NCI-H446 (cell line): ENCODE results near the gene OR2D2.
"Not testable (repeated sequence)": the region's sequence is repeated elsewhere in the genome, so short reads cannot be mapped to it uniquely, and the experiment has no call there.

Source experiments
- DNase-seq, 2 experiments: peaks; one replicate each; lab custom pipeline; 2025; lab: John Stamatoyannopoulos, UW

The OR2D2 gene, protein sequence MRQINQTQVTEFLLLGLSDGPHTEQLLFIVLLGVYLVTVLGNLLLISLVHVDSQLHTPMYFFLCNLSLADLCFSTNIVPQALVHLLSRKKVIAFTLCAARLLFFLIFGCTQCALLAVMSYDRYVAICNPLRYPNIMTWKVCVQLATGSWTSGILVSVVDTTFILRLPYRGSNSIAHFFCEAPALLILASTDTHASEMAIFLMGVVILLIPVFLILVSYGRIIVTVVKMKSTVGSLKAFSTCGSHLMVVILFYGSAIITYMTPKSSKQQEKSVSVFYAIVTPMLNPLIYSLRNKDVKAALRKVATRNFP

DNA sequence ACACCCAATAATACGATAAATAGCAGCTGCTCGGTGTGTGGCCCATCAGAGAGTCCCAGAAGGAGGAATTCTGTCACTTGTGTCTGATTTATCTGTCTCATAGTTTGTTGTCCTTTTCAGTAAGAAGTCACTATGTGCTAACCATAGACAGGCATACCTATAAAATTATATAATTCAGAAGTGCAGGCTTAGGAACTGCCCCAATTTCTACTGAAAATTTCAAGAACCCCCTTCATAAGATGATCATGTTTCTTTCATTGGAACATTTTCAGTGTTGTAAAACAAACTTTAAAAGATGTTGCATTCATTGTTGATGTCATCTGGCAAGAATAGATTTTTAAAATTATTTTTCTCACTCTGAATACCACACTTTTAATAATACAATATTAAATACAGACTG is at the start of gene OR2D2:
TSS of gene OR2D2 (minus strand) at position 101 of the 400 bp plus-strand sequence. CDS start at position 101, 0 bp downstream.
- no peak for DNase-seq

DNA sequence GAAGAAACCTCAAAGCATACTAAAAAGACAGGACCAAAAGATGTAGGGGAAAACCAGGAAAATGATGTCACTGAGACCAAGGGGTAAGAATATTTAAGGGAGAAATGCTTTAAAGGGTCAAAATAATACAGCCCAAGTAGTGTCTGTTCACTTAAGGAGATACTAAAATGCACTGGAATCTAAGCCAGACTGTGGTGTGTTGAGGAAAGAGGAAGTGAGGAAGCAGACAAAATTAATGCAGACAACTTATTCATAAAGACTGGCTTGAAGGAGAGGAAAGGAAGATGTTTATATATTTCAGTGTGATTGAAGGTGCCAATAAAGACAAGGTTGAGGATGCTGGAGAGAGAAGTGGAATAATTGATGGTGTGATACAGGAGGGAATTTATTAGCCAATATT is 49.7 kb upstream of the OR2D2 start:
- DNase-seq: no peak

DNA sequence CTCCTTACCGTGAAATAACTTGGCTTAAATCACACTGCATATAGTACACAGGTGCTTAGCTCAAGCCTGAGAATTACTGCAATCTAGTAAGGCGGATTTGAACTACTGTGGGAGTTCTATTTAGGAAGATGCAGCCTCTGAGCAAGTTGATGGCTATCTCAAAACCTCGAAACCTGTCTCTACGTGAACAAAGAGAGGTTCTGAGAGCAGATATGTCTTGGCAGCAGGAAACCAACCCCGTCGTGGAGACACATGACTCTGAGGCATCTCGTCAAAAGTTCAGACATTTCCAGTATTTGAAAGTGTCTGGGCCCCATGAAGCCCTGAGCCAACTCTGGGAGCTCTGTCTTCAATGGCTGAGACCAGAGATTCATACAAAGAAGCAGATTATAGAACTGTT is 39.8 kb upstream of the OR2D2 start:
- DNase-seq: no peak

DNA sequence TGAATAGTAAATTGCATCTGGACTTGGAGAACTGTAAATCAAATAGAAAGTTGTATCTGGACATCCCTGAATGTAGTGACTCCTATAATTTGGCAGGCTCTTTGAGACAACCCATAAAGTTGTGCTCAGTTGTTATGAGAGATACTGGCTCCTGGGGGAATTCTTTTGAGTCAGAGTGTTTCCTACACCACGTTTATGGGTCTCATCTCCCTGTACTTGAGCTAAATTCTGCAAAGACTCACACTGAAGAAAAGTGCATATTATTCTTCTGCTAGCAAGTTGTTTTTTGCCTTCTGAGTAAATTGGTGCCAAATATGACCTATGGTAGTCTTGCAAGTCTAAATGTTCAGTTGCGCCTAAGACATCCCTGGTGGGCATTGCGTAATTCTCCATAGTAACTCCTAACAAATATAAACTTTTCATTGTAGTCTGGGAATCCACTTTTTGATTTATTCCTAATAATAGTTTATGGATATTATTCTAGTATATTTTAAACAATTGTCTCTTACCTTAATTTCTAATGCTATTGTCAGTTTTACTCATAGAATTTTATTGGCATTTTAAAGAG is 38.9 kb upstream of the OR2D2 start:
- no peak for DNase-seq

DNA sequence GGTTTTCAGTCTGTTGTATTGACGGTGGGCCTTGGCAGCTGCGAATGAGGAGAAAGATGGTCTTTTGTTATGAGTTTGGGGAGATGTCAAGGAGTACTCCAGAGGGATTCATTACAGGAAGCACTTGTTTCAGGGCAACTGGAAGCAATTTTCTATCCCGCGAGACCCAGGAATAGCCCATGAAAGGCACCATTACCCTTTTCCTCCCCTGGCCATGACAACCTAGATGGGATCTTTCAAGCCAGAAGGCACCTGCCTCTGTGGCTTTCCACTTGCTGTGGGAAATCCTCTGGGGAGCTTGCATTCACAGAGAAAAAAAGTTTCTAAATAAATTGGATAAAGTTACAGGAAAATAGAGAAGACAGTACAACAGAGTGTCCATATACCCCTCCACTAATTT is 36.6 kb upstream of the OR2D2 start:
- no peak for DNase-seq

DNA sequence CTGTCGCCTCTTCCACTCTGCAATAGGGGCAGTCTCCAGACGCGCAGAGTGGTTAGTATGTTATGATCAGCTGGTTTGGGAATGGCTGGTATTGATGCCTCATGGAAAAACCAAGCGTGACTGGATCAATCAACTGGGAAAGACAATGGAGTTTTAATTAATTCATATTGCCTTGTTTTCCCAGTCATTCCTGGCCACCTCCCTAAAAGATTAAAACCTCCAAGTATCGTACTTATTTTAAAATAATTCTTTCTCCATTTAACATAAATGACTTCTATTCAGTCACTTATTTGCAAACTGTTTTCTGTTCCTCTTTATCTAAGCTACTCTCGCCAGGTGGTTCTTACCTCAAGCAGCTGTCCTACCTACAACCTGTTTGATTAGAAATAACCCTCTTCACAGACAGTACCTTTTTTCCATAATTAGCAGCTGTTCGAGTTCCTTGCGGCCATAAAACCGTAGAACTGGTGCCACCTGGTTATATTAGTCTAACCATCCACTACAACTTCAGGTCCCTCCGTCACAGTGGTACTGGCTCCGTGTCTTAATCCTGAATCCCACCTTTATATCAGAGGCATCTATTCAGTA is 34.8 kb upstream of the OR2D2 start:
- no peak for DNase-seq

DNA sequence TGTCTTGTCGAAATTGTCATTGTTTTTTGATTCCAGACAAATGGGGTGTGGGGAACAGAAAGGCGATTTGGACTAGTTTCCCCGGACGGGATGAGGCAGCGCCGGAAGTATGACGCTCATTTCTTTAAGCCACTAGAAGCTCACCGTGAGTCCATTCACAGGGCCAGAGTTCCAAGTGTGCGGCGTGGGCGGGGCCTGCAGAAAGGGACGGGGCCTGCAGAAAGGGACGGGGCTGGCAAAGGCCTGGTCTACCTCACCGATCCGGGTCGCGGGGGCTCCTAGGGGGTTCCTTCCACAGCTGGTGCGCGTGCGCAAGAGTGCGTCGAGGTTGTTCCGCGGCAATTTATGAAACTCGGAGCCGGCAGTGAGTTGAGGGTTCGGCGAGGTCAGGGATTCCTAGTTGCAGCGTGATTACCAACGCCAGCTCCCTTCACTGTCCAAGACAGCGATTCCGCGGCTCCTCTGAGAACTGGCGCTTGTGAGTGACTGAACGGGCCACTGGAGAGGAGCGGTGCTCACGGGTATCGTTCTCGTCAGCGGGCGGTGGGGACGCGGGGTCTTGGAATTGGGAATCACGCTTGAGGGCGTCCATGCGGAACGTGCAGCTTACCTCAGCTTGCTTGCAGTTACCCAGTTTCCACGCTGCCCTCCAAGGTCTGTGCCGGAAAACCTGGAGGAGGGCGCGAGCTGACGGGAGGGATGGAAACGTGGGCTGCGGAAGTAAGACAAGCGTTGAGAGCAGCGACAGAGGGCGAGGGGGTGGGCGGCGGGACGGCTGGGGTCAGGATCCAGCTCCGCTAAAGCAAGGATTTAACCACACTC is 34.1 kb upstream of the OR2D2 start, which contains the start of gene ZNF215:
TSS of gene ZNF215 (plus strand) at position 219 of the 822 bp plus-strand sequence. CDS start 5,847 bp downstream, outside the sequence.
- DNase-seq: no peak

DNA sequence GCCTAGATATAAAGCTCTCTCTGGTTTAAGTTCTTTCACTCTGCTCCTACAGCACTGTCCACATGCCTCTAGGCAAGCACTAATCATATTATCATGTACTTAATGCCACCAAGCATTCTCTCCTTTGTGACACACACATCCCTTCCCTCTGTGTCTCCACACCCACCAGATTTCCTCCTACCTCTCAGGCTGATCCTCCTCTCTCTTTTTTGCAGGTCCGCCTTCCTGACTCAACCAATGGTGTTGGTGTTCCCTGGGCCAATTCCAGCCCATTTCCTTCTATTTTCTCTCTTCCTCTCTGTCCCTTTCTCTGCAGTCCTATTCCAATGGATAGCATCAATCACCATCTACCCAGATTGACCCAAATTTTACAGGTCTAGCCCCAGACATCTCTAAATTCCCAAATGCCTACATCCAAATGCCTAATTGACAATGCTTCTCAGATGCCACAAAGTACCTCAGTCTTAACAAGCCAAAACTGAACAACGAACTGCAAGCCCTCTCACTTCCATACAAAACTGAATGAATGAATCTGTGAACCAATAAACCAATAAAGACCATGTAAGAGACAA is 33.4 kb upstream of the OR2D2 start:
- no peak for DNase-seq

DNA sequence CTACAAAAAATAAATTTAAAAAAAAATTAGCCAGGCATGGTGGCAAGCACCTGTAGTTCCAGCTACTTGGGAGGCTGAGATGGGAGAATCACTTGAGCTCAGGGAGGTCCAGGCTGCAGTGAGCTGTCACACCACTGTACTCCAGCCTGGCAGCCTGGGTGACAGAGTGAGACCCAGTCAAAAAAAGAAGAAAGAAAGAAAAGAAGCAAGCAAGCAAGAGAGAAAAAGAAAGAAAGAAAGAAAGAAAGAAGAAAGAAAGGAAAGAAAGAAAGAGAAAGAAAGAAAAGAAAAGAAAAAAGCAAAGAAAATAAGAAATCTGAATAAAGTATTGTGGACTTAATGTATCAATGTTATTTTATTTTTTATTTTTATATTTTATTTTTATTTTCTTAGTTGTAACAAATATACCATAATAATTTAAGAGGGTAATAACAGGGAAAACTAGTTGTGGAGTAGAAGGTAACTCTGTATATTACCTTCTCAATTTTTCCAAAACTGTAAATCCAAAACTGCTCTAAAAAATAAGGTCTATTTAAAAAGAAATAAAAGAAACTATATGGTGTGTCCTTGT is 32.8 kb upstream of the OR2D2 start:
- DNase-seq: no peak

DNA sequence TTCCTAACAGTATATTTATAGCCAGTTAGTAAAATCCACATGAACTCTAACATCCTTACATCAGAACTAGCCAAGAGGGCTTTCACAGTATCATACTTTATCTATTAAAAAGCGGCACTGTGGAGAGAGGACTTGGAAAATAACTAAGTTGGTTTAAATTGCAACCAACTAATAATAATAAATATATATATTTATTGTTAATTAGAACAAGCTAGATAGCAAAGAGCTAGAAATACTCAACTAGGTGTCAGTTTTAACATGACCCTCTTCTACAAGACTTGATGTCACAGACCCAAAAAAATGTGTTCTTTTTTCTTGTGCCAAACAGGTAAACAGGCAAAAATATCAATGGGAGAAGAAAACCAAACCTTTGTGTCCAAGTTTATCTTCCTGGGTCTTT is 28.4 kb upstream of the OR2D2 start, which contains the start of gene OR2D3:
TSS of gene OR2D3 (plus strand) at position 301 of the 400 bp plus-strand sequence. CDS start at position 301, 0 bp downstream.
- no peak for DNase-seq

DNA sequence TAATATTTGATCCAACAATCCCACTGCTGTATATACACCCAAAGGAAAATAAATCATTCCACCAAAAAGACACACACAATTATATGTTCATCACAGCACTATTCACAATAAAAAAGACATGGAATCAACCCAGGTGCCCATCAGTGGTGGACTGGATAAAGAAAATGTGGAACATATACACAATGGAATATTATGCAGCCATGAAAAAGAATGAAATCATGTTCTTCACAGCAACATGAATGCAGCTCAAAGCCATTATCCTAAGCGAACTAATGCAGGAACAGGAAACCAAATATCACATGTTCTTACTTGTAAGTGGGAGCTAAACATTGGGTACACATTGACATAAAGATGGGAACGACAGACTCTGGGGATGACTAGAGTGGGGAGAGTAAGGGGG is 27.4 kb upstream of the OR2D2 start:
- DNase-seq: no peak

DNA sequence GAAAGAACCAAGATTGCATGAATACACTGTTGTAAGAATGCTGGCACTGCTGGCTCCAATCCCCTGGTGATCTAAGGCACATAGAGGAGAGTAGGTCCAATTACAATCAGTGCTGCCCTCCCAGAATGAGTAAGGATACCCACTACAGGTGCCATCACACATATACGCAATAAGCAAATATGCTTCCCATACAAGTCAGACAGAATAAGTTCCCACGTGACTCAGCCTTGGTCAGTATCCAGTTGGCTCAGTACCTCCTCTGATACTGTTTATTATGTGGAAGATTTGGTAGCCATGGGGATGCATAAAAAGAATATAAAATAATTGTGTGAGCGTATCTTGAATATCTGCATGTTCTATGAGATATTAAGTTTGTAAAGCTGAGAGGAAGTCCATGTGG is 19.6 kb upstream of the OR2D2 start:
- peak in 1 of 2 experiments; percentile 1 for DNase-seq

DNA sequence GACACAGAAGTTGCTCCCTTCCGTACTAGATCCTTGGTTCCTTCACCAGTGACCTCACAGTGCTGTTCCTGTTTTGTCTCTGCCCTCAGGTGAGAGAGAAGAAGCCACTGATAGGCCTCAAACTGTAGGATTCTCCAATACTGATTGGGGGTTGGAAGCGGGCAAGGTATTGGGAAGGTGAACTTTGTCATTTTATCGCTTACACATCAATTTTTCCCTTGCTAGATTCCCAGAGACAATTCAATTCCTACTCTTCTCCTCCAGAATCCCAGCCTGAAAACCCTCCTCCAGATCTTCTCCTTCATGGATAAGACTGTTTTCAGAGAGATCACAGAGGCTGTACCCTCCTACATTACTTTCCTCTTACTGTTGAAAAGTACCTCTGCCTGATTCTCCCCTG is 19.1 kb upstream of the OR2D2 start:
- DNase-seq: no peak

DNA sequence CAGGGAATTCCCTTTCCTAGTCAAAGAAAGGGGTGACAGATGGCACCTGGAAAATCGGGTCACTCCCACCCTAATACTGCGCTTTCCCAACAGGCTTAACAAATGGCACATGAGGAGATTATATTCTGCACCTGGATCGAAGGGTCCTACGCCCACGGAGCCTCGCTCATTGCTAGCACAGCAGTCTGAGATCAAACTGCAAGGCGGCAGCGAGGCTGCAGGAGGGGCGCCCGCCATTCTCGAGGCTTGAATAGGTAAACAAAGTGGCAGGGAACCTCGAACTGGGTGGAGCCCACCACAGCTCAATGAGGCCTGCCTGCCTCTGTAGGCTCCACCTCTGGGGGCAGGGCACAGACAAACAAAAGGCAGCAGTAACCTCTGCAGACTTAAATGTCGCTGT is 12.5 kb upstream of the OR2D2 start:
- not testable (repeated sequence) for DNase-seq

DNA sequence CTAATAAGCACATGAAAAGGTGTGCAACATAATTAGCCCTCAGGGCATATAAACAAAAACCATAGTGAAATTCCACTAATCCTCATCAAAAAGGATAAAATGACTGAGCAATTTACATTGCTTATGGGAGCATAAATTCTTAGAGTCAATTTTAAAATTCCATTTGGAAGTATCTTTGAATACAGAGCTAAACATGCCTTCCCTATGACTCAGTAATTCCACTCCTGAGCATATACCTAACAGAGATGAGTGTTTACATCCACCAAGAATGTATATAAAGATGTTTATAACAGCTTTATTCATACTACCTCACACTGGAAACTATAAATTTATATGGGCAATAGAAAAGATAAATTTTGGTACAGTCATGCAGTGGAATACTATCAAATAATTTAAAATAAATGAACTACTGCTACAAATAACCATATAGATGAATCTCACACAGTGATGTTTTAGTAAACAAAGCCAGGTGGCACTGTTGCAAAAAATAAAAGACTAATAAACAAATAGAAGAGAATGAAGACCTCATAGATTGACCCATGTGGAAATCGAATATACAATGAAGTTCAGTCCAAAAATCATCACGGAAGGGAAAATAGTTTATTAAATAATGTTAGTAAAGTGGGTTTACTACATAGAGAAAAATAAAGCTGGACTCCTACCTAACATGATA is 8.2 kb upstream of the OR2D2 start:
- DNase-seq: no peak

DNA sequence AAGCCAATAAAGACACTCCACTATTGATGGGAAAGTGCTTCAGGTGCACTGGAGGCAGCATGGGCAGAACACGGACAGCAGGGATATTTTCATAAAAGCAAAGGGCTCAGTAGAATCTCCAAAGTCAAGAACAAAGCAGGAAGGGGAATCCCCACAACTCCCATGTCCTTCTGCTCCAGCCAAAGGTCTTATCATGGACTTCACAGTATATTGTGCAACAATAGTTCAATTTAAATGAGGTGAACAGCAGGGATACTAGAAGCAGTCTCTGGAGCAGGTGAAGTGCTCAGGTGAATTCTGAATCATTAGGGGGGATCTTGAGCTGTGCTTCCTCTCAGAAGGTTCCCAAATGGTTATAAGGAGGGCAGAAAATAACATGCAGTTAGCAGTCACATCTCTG is 6.6 kb upstream of the OR2D2 start:
- DNase-seq: no peak

DNA sequence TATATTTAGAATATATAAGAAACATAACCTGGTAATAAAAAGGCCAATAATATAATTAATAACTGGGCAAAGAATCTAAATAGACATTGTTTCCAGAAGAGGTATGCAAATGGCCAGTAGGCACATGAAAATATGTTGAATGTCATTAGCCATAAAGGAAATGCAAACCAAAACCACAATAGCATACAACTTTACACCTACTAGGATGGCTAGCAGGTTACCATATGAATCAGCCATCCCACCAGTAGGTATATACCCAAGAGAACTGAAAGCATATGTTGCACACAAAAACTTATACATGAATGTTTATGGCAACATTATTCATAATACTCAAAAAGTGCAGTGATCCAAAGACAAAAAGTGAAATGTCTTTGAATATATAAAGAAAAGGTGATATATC is 2.7 kb upstream of the OR2D2 start:
- no peak for DNase-seq

DNA sequence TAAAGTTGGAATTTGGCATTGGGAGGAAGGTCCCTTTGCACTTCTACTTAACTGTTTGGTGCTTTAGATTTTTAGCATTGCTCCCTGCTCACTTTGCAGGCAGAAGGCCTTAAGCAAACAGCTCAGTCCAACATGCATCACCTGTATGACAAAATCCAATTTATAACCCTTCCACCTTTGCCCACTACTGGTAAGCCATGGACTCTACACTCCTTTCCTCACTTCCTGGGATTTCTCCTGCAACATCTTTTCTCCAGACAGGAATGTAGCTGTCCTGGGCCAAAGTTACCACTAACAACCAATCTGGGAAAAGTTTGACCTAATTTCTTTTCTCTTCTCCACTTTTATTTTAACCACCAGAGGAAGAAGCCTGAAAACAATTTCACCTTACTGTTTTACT is 1.8 kb upstream of the OR2D2 start:
- no peak for DNase-seq

DNA sequence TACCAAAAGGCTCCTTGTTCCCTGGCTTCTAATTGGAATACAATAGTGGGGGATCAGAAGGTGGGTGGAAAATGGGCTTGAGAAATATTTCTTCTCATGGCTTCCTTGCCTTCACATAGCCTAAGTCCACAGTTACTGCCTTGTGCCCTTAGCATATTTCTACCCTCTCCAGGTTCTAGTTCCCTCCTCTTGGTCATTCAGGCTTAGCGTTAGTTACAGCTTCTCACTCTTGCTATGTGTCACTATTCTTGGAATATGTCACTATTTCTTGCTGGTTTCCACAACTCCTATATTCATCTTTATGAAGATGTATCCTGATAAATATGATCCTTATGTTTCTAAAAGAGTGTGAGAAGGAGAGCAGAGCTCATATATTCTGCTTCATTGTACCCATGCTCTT is 2.5 kb downstream of the OR2D2 start:
- DNase-seq: no peak

DNA sequence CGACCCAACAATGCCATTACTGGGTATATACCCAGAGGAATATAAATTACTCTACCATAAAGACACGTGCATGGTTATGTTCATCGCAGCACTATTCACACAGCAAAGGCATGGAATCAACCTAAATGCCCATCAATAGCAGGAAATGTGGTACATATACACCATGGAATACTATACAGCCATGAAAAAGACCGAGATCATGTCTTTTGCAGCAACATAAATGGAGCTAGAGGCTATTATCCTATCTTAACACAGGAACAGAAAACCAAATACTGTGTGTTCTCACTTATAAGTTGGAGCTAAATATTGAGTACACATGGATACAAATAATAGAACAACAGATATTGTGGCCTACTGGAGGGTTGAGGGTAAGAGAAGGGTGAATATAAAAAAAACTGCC is 3.5 kb downstream of the OR2D2 start:
- DNase-seq: no peak

DNA sequence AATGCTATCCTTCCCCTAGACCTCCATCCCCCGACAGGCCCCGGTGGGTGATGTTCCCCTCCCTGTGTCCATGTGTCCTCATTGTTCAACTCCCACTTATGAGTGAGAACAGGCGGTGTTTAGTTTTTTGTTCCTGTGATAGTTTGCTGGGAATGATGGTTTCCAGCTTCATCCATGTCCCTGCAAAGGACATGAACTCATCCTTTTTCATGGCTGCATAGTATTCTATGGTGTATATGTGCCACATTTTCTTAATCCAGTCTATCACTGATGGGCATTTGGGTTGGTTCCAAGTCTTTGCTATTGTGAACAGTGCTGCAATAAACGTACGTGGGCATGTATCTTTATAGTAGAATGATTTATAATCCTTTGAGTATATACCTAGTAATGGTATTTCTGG is 4.6 kb downstream of the OR2D2 start:
- not testable (repeated sequence) for DNase-seq
